ENCODE data around the gene VEGFC. TPM values are rescaled to one million over a fixed set of nuclear protein-coding genes. Genes with fewer than 3 reads are reported as not detected.

Gene VEGFC
- total RNA-seq, 1 experiment from 2014 or later = not detected

- no peak overlapping the region for H3K27ac Mint-ChIP-seq (ENCODE audit: unreplicated experiment)
- intact Hi-C loops (cut with micrococcal nuclease; ENCODE audit: unreplicated experiment) = no loop called here
- no peak overlapping the region for H3K4me3 Mint-ChIP-seq (ENCODE audit: unreplicated experiment)
- ChIA-PET POLR2A (no interaction called here), CTCF (no interaction called here)
- H3K36me3 Mint-ChIP-seq (ENCODE audit: insufficient read depth, unreplicated experiment) = no peaks in the 10 kb centered on the region
- no peaks in the 10 kb centered on the region for H3K9me3 Mint-ChIP-seq (ENCODE audit: unreplicated experiment)
- H3K4me3 ChIP-seq (ENCODE audit: low read depth, low read length) = no peak overlapping the region
- no TSS peak for BruUV-seq (replicated peaks)
- no peaks in the 10 kb centered on the region for H3K36me3 ChIP-seq (ENCODE audit: control insufficient read depth, insufficient read depth, low read length)
- H3K27me3 Mint-ChIP-seq (ENCODE audit: insufficient read depth, unreplicated experiment) = peaks cover 7% of the 10 kb centered on the region
- no peaks in the 10 kb centered on the region for H3K4me1 ChIP-seq
- H3K4me1 Mint-ChIP-seq (ENCODE audit: low read depth, unreplicated experiment) = no peaks in the 10 kb centered on the region
- no peak for TF ChIP-seq CTCF (IDR thresholded peaks at IDR 0.05; ENCODE audit: insufficient read depth in 1 of 2, low read depth in 1 of 2, low read length in 1 of 2, severe bottlenecking in 1 of 2, unreplicated experiment in 1 of 2)
- H3K9me3 ChIP-seq = no peaks in the 10 kb centered on the region
- no peak for DNase-seq
- H3K27me3 ChIP-seq (replicated peaks; ENCODE audit: control insufficient read depth, insufficient read depth, low read length) = no peaks in the 10 kb centered on the region
Measured at GRCh38 chr4:176761872-176762271, 30.9 kb downstream of the VEGFC start.

- Mint-ChIP-seq H3K4me3 (ENCODE audit: unreplicated experiment) (no peak overlapping the region), H3K27ac (ENCODE audit: unreplicated experiment) (no peak overlapping the region), H3K4me1 (ENCODE audit: low read depth, unreplicated experiment) (no peaks in the 10 kb centered on the region), H3K27me3 (ENCODE audit: insufficient read depth, unreplicated experiment) (peaks cover 7% of the 10 kb centered on the region), H3K36me3 (ENCODE audit: insufficient read depth, unreplicated experiment) (no peaks in the 10 kb centered on the region), H3K9me3 (ENCODE audit: unreplicated experiment) (no peaks in the 10 kb centered on the region)
- no peak for DNase-seq
- no peak for TF ChIP-seq CTCF (IDR thresholded peaks at IDR 0.05; ENCODE audit: insufficient read depth in 1 of 2, low read depth in 1 of 2, low read length in 1 of 2, severe bottlenecking in 1 of 2, unreplicated experiment in 1 of 2)
- POLR2A ChIA-PET = no interaction called here
- no peaks in the 10 kb centered on the region for H3K9me3 ChIP-seq
- no peaks in the 10 kb centered on the region for H3K4me1 ChIP-seq
- no peaks in the 10 kb centered on the region for H3K27me3 ChIP-seq (replicated peaks; ENCODE audit: control insufficient read depth, insufficient read depth, low read length)
- no peak overlapping the region for H3K4me3 ChIP-seq (ENCODE audit: low read depth, low read length)
- intact Hi-C loops (cut with micrococcal nuclease; ENCODE audit: unreplicated experiment) = no loop called here
- no peaks in the 10 kb centered on the region for H3K36me3 ChIP-seq (ENCODE audit: control insufficient read depth, insufficient read depth, low read length)
- no TSS peak for BruUV-seq (replicated peaks)
- CTCF ChIA-PET = no interaction called here
Measured at GRCh38 chr4:176760471-176760870, 32.3 kb downstream of the VEGFC start.

- H3K27me3 ChIP-seq (replicated peaks; ENCODE audit: control insufficient read depth, insufficient read depth, low read length) = no peaks in the 10 kb centered on the region
- no peaks in the 10 kb centered on the region for H3K4me1 ChIP-seq
- Mint-ChIP-seq H3K27me3 (ENCODE audit: insufficient read depth, unreplicated experiment) (peaks cover 3% of the 10 kb centered on the region), H3K27ac (ENCODE audit: unreplicated experiment) (no peak overlapping the region), H3K9me3 (ENCODE audit: unreplicated experiment) (no peaks in the 10 kb centered on the region), H3K4me1 (ENCODE audit: low read depth, unreplicated experiment) (no peaks in the 10 kb centered on the region), H3K4me3 (ENCODE audit: unreplicated experiment) (no peak overlapping the region), H3K36me3 (ENCODE audit: insufficient read depth, unreplicated experiment) (no peaks in the 10 kb centered on the region)
- POLR2A ChIA-PET = no interaction called here
- no peak for TF ChIP-seq CTCF (IDR thresholded peaks at IDR 0.05; ENCODE audit: insufficient read depth in 1 of 2, low read depth in 1 of 2, low read length in 1 of 2, severe bottlenecking in 1 of 2, unreplicated experiment in 1 of 2)
- intact Hi-C loops (cut with micrococcal nuclease; ENCODE audit: unreplicated experiment) = no loop called here
- no peak for DNase-seq
- BruUV-seq (replicated peaks) = no TSS peak
- H3K4me3 ChIP-seq (ENCODE audit: low read depth, low read length) = no peak overlapping the region
- CTCF ChIA-PET = no interaction called here
- no peaks in the 10 kb centered on the region for H3K36me3 ChIP-seq (ENCODE audit: control insufficient read depth, insufficient read depth, low read length)
- no peaks in the 10 kb centered on the region for H3K9me3 ChIP-seq
Measured at GRCh38 chr4:176758731-176759130, 34.0 kb downstream of the VEGFC start.
